GM19324 (cell line): ENCODE results near the gene WDR93.
A peak's percentile ranks its signal among the peaks of the same experiment; 100 is the strongest.
"Not testable (repeated sequence)": the region's sequence is repeated elsewhere in the genome, so short reads cannot be mapped to it uniquely, and the experiment has no call there.

Source experiments
- ATAC-seq: cut with Tn5 transposase; IDR thresholded peaks from one replicate; pipeline ENCODE4 v1.9.1; 2021; ENCODE audit warnings: mild to moderate bottlenecking, moderate library complexity; ENCODE audit not compliant: unreplicated experiment, low FRiP score

The WDR93 gene

GRCh38 chr15:89766357-89767311 lies 76.0 kb downstream of the WDR93 start:
- no peak for ATAC-seq

- no peak for ATAC-seq
Measured at GRCh38 chr15:89767411-89767915, 76.9 kb downstream of the WDR93 start.

- ATAC-seq: no peak
Measured at GRCh38 chr15:89768071-89768500, 77.5 kb downstream of the WDR93 start.

- no peak for ATAC-seq
Measured at GRCh38 chr15:89769366-89769765, 78.8 kb downstream of the WDR93 start.

- no peak for ATAC-seq
Measured at GRCh38 chr15:89770041-89770440, 79.4 kb downstream of the WDR93 start.

GRCh38 chr15:89772932-89773583 lies 82.4 kb downstream of the WDR93 start:
- ATAC-seq: no peak

- ATAC-seq: no peak
Measured at GRCh38 chr15:89774492-89774891, 83.9 kb downstream of the WDR93 start.

- ATAC-seq: no peak
Measured at GRCh38 chr15:89775815-89776214, 85.2 kb downstream of the WDR93 start.

GRCh38 chr15:89776274-89777072 lies 85.9 kb downstream of the WDR93 start, which contains the start of gene MESP2:
Gene MESP2 (plus strand): TSS chr15:89776332. CDS start chr15:89776358, 26 bp downstream.
- ATAC-seq: peak; percentile 52

- ATAC-seq: no peak
Measured at GRCh38 chr15:89777073-89777751, 86.6 kb downstream of the WDR93 start.

GRCh38 chr15:89777782-89778380 lies 87.3 kb downstream of the WDR93 start:
- ATAC-seq: no peak

- no peak for ATAC-seq
Measured at GRCh38 chr15:89778861-89779260, 88.2 kb downstream of the WDR93 start.

- no peak for ATAC-seq
Measured at GRCh38 chr15:89780601-89781000, 90.0 kb downstream of the WDR93 start.

- no peak for ATAC-seq
Measured at GRCh38 chr15:89781055-89781454, 90.4 kb downstream of the WDR93 start.

GRCh38 chr15:89781891-89782618 lies 91.4 kb downstream of the WDR93 start:
- ATAC-seq: no peak

- ATAC-seq: not testable (repeated sequence)
Measured at GRCh38 chr15:89782619-89782950, 92.0 kb downstream of the WDR93 start.

- ATAC-seq: no peak
Measured at GRCh38 chr15:89783111-89783860, 92.7 kb downstream of the WDR93 start.
